Stomach (tissue), 4 donors: Measurements from ENCODE around the gene TDO2.

Experiments
- CTCF ChIP-seq, 7 experiments: fragments of 450-650 bp in 4 of 7; fragments of 200-600 bp in 3 of 7; sonication (generic) in 3 of 7; IDR thresholded peaks; one replicate each; pipeline ENCODE4 v1.5.1; 2016 to 2019; ENCODE audit warnings: antibody characterized with exemption in 7 of 7, control low read depth in 2 of 7, mild to moderate bottlenecking in 1 of 7
- EP300 ChIP-seq: sonication (generic); formaldehyde crosslinking; IDR thresholded peaks from one replicate; pipeline ENCODE4 v1.6.1; 2017; ENCODE audit warnings: antibody characterized with exemption
- POLR2A ChIP-seq, 4 donors: fragments of 450-650 bp; IDR thresholded peaks; one replicate each; pipeline ENCODE4 v1.6.1; 2016; ENCODE audit warnings: antibody characterized with exemption in 4 of 4, control low read depth in 2 of 4, mild to moderate bottlenecking in 1 of 4, moderate library complexity in 1 of 4
- POLR2AphosphoS5 ChIP-seq, 3 donors: sonication (generic); formaldehyde crosslinking; IDR thresholded peaks; one replicate each; pipeline ENCODE4 v1.6.1; 2016; ENCODE audit warnings: antibody characterized with exemption in 3 of 3

GRCh38 chr4:155929833-155930232 is 26.3 kb downstream of the TDO2 start:
- TF ChIP-seq CTCF (IDR thresholded peaks at IDR 0.05) = no peak
- no peak for TF ChIP-seq POLR2A (IDR thresholded peaks at IDR 0.05)
- TF ChIP-seq POLR2AphosphoS5 (IDR thresholded peaks at IDR 0.05) = no peak
- no peak for TF ChIP-seq EP300
